Measurements from ENCODE around the gene SNAP91. TPM values are rescaled to one million over a fixed set of nuclear protein-coding genes. Genes with fewer than 3 reads are reported as not detected.

Gene SNAP91
- total and polyA plus RNA-seq, 9 donors, result 0.71 to 3.1 (median 1.4) TPM

DNA sequence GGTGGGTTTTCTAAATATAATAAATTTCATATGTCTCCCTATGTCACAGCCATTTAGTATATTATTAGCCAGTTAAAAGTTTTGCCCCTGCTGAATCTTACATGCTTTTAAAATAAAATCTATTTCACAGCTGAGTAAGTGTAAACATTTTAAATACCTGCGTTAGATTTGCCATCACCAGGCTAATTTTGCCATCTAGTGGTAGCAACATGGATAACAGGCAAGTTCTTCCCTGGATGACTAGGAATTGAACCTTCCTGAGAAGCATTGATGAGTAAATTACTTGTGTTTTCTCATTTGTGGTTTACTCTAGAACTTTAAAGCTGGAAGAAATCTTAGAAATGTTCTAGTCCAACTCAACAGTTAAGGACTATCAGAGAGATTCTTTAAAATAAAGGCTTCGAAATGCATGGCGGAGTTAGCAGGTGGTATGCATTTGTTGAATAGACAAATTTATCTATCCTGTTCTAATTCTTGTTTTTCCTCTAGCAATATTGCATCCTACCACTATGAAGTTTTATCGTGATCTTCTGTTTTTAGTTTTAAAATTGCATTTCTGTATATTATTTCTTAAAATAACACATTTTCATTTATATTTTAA, 193.9 kb downstream of the SNAP91 start:
- Histone ChIP-seq H3K9me3 (no peaks in the 10 kb centered on the region), H3K27me3 (no peaks in the 10 kb centered on the region), H3K4me1 (ENCODE audit: insufficient read depth) (peaks cover 6% of the 10 kb centered on the region), H3K4me3 (no peak overlapping the region), H3K36me3 (no peaks in the 10 kb centered on the region), H3K27ac (no peak overlapping the region)
- TF ChIP-seq EP300 (IDR thresholded peaks at IDR 0.05), result no peak
- TF ChIP-seq, protein P1, sequence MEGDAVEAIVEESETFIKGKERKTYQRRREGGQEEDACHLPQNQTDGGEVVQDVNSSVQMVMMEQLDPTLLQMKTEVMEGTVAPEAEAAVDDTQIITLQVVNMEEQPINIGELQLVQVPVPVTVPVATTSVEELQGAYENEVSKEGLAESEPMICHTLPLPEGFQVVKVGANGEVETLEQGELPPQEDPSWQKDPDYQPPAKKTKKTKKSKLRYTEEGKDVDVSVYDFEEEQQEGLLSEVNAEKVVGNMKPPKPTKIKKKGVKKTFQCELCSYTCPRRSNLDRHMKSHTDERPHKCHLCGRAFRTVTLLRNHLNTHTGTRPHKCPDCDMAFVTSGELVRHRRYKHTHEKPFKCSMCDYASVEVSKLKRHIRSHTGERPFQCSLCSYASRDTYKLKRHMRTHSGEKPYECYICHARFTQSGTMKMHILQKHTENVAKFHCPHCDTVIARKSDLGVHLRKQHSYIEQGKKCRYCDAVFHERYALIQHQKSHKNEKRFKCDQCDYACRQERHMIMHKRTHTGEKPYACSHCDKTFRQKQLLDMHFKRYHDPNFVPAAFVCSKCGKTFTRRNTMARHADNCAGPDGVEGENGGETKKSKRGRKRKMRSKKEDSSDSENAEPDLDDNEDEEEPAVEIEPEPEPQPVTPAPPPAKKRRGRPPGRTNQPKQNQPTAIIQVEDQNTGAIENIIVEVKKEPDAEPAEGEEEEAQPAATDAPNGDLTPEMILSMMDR (IDR thresholded peaks at IDR 0.05), result peak; percentile 66 to 84 (median 79)
- 19 to 27% (median 19%) methylated on average over 4 of the region's 4 CpGs for WGBS, 3 donors
- intact Hi-C loops (cut with DNase I), result loop anchor here (5.0 to 10.0 kb wide), 6 partner anchors 98 to 1270 kb away; partner anchors contain the start of genes DOP1A (in 2 of the 4), UBE3D (in 2 of the 4) and IBTK (in 1 of the 4)
- DNase-seq, result peak in 1 of 5 donors; percentile 49

DNA sequence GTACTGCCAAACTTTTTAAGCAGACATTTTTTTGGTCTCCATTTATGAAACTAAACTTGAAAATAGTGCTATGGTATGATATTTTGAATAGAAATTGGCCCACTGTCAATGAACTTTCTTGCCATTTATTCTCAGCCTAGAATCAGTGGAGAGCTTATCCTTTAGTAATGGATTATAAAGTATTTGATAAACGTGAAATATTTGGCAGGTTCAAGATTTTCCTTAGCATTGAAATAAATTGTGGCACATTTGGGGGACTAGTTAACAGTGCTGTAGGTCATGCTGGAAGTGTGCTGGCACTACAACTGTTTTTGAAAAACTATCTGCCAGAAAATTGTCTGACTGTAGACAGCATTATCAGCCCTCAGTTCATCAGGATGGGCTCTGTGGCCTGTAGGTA, 194.4 kb downstream of the SNAP91 start:
- Histone ChIP-seq H3K9me3 (no peaks in the 10 kb centered on the region), H3K36me3 (no peaks in the 10 kb centered on the region), H3K4me1 (ENCODE audit: insufficient read depth) (peaks cover 6% of the 10 kb centered on the region), H3K27ac (no peak overlapping the region), H3K27me3 (no peaks in the 10 kb centered on the region), H3K4me3 (no peak overlapping the region)
- WGBS, 3 donors, result 6 to 19% (median 10%) methylated on average over 1 of the region's 1 CpG
- TF ChIP-seq POLR2A (IDR thresholded peaks at IDR 0.05), result no peak
- TF ChIP-seq EP300 (IDR thresholded peaks at IDR 0.05), result no peak
- TF ChIP-seq, protein P1 (IDR thresholded peaks at IDR 0.05), result no peak
- no peak for DNase-seq
- intact Hi-C loops (cut with DNase I), result loop anchor here in 2 of 4 donors (5.0 to 10.0 kb wide), 6 partner anchors 97 to 1270 kb away; partner anchors contain the start of genes DOP1A (in 2 of the 2), UBE3D (in 2 of the 2) and IBTK (in 1 of the 2)

DNA sequence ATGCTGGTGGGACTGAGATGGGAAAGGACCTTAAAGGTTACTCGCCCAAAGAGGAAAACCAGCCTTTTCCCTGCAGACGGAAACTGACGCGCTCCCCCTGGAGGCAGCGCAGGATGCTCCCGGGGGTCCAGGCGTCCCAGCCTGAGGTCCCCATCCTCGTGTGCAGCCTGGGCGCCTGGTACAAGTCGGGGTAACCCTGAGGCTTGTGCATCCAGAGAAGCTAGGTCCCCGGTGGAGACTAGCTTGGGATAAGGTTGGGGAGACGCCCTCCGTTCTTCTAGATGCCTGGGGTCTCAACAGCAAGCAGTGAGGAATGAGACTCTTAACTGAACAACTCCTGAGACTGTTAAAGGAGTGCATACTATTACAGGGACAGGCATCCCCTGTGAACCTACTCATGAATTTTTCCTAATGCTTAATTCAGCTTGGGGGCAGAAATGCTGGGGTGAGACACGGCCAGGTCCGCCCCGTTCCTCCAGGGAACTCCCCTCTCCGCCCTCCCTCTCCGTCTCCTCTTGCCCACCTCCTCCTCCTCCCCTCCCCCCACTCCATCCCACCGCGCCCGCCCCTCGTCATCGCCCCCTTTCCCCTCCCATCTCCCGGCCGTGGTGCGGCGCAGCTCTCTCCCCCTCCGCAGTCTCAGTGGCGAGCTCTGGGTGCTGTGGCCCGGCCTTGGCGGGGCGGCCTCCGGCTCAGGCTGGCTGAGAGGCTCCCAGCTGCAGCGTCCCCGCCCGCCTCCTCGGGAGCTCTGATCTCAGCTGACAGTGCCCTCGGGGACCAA, 196.8 kb downstream of the SNAP91 start, which contains the start of gene PRSS35:
Gene PRSS35, plus strand, starts transcription at position 634 of the 781 bp plus-strand sequence. CDS start 10,908 bp downstream, outside the sequence.
- H3K36me3 ChIP-seq, result no peaks in the 10 kb centered on the region
- DNase-seq, result peak; percentile 63 to 78 (median 74)
- WGBS, 3 donors, result 2 to 8% (median 3%) methylated on average over 35 to 38 of the region's 38 CpGs
- H3K27me3 ChIP-seq, result no peaks in the 10 kb centered on the region
- H3K27ac ChIP-seq, result peak within 1 kb of the TSS; percentile 50 to 65
- no peaks in the 10 kb centered on the region for H3K4me1 ChIP-seq (ENCODE audit: insufficient read depth)
- TF ChIP-seq, protein P1 (IDR thresholded peaks at IDR 0.05), result peak in 2 of 3 donors; percentile 21 to 32
- no peak for TF ChIP-seq EP300 (IDR thresholded peaks at IDR 0.05)
- peak within 1 kb of the TSS; percentile 21 for H3K4me3 ChIP-seq
- no peaks in the 10 kb centered on the region for H3K9me3 ChIP-seq
- intact Hi-C loops (cut with DNase I), result loop anchor here in 3 of 4 donors (2.0 to 10.0 kb wide), 7 partner anchors 93 to 1267 kb away; partner anchors contain the start of genes DOP1A (in 2 of the 3), UBE3D (in 2 of the 3) and IBTK (in 1 of the 3)

DNA sequence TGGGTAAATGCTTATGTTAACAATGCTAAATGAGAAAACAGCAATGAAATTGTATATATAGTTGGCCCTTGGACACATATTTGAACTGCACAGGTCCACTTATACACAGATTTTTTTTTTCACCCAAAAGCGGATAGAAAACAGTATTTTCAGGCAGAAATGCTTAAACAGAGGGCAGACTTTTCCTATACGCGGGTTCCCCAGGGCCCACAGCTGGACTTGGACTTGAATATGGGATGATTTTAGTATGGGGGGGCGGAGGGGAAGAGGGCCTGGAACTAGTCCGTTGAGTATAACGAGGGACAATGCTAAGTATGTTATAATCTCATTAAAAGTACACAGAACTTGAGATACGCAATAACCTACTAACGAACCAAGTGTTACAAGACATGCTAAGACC, 197.6 kb downstream of the SNAP91 start:
- DNase-seq, result no peak
- Histone ChIP-seq H3K9me3 (no peaks in the 10 kb centered on the region), H3K4me1 (ENCODE audit: insufficient read depth) (no peaks in the 10 kb centered on the region), H3K36me3 (no peaks in the 10 kb centered on the region), H3K27ac (peak overlapping the region in 1 of 2 donors; percentile 65), H3K27me3 (no peaks in the 10 kb centered on the region), H3K4me3 (no peak overlapping the region)
- no peak for TF ChIP-seq POLR2A (IDR thresholded peaks at IDR 0.05)
- TF ChIP-seq EP300 (IDR thresholded peaks at IDR 0.05), result no peak
- TF ChIP-seq, protein P1 (IDR thresholded peaks at IDR 0.05), result no peak
- intact Hi-C loops (cut with DNase I), result loop anchor here in 2 of 4 donors (5.0 to 10.0 kb wide), 6 partner anchors 94 to 1266 kb away; partner anchors contain the start of genes DOP1A (in 2 of the 2), UBE3D (in 2 of the 2) and IBTK (in 1 of the 2)
- 82 to 86% (median 84%) methylated on average over 8 of the region's 8 CpGs for WGBS, 3 donors

All from ovary (tissue), 9 donors.